Spleen (tissue), 7 donors: ENCODE data around the gene OR6F1.

Experiments
- CTCF ChIP-seq, 11 experiments: fragments of 200-600 bp in 7 of 11; fragments of 450-650 bp in 4 of 11; sonication (generic) in 4 of 11; IDR thresholded peaks in 8 of 11; conservative IDR thresholded peaks in 3 of 11; 1 replicate in 7 of 11; 2 replicates in 4 of 11; pipeline versions ENCODE4 v1.4.0 to v1.8.0; 2016 to 2021; ENCODE audit warnings: antibody characterized with exemption in 11 of 11, inconsistent platforms in 4 of 11, mild to moderate bottlenecking in 1 of 11
- POLR2A ChIP-seq, 3 donors: fragments of 450-650 bp; IDR thresholded peaks; one replicate each; pipeline ENCODE4 v1.5.1; 2017; ENCODE audit warnings: antibody characterized with exemption in 3 of 3, mild to moderate bottlenecking in 1 of 3
- POLR2AphosphoS5 ChIP-seq, 3 donors: sonication (generic); formaldehyde crosslinking; IDR thresholded peaks; one replicate each; pipeline ENCODE4 v1.5.1; 2017; ENCODE audit warnings: antibody characterized with exemption in 3 of 3
- donor health status: DM: no; HTN: no; CAD: no; lungs with moderate emphysema.
- donor health status: DM: no; HTN: no; CAD: no.
- donor health status: DM: no; HTN: no; CAD: no.

GRCh38 chr1:247760456-247760855 lies 44.0 kb upstream of the OR6F1 start, which contains the start of gene OR1C1:
- TF ChIP-seq CTCF (IDR thresholded peaks at IDR 0.05 in 8 of 11, conservative IDR thresholded peaks at IDR 0.05 in 3 of 11) (no peak), POLR2A (IDR thresholded peaks at IDR 0.05) (no peak), POLR2AphosphoS5 (IDR thresholded peaks at IDR 0.05) (no peak)
